Keratinocyte (primary cell): ENCODE data around the gene VAMP1. TPM values are rescaled to one million over a fixed set of nuclear protein-coding genes. Genes with fewer than 3 reads are reported as not detected.
"Not testable (repeated sequence)": the region's sequence is repeated elsewhere in the genome, so short reads cannot be mapped to it uniquely, and the experiment has no call there.

Experiments used
- DNase-seq: peaks from one replicate; pipeline ENCODE4 v3.0.0-alpha.2; 2011; ENCODE audit warnings: low read depth, missing footprints, low spot score
- FAIRE-seq: peaks from 2 replicates; lab custom pipeline; 2011; peaks lifted over from hg19 to GRCh38; lab: Jason Lieb, UNC
- H2AFZ ChIP-seq: 2 replicates; pipeline ENCODE4 v1.6.0; 2012; ENCODE audit warnings: low read length, control low read depth, inconsistent platforms; ENCODE audit not compliant: control insufficient read depth
- H3K27ac ChIP-seq: 2 replicates; pipeline ENCODE4 v1.5.1; 2011; ENCODE audit warnings: low read length; ENCODE audit not compliant: control insufficient read depth, insufficient read depth
- H3K27me3 ChIP-seq: 3 replicates; pipeline ENCODE4 v1.6.0; 2011; ENCODE audit warnings: low read length; ENCODE audit not compliant: control insufficient read depth, insufficient read depth; ENCODE audit errors: extremely low read depth
- H3K36me3 ChIP-seq, 2 experiments: 2 replicates in 1 of 2; 3 replicates in 1 of 2; pipeline ENCODE4 v1.5.1; 2011; ENCODE audit warnings: low read length in 2 of 2, mild to moderate bottlenecking in 1 of 2; ENCODE audit not compliant: control insufficient read depth in 2 of 2, insufficient read depth in 2 of 2; ENCODE audit errors: extremely low read depth in 1 of 2
- H3K4me1 ChIP-seq: 3 replicates; pipeline ENCODE4 v1.5.1; 2011; ENCODE audit warnings: low read length; ENCODE audit not compliant: control insufficient read depth, insufficient read depth; ENCODE audit errors: extremely low read depth
- H3K4me2 ChIP-seq: 3 replicates; pipeline ENCODE4 v1.6.0; 2011; ENCODE audit warnings: low read depth, low read length; ENCODE audit not compliant: control insufficient read depth, insufficient read depth; ENCODE audit errors: extremely low read depth
- H3K4me3 ChIP-seq, 3 experiments: fragments of 200-600 bp in 1 of 3; sonication (generic) in 1 of 3; 2 replicates in 2 of 3; 3 replicates in 1 of 3; pipeline ENCODE4 v1.5.1; 2011 to 2016; ENCODE audit warnings: low read length in 3 of 3, mild to moderate bottlenecking in 3 of 3, control low read depth in 2 of 3, inconsistent platforms in 1 of 3, low read depth in 1 of 3, mixed read lengths in 1 of 3, mixed run types in 1 of 3, moderate library complexity in 1 of 3; ENCODE audit not compliant: control insufficient read depth in 2 of 3, insufficient read depth in 2 of 3; ENCODE audit errors: extremely low read depth in 1 of 3
- H3K79me2 ChIP-seq: 2 replicates; pipeline ENCODE4 v1.6.0; 2012; ENCODE audit warnings: low read length; ENCODE audit not compliant: control insufficient read depth, insufficient read depth
- H3K9ac ChIP-seq: 3 replicates; pipeline ENCODE4 v1.6.0; 2011; ENCODE audit warnings: low read length; ENCODE audit not compliant: control insufficient read depth, insufficient read depth; ENCODE audit errors: extremely low read depth
- H3K9me1 ChIP-seq: 3 replicates; pipeline ENCODE4 v1.6.0; 2011; ENCODE audit warnings: low read length; ENCODE audit not compliant: control insufficient read depth, insufficient read depth; ENCODE audit errors: extremely low read depth
- H3K9me3 ChIP-seq: 2 replicates; pipeline ENCODE4 v1.5.1; 2012; ENCODE audit warnings: low read depth, low read length; ENCODE audit not compliant: control insufficient read depth
- H4K20me1 ChIP-seq: 3 replicates; pipeline ENCODE4 v1.6.0; 2011; ENCODE audit warnings: low read length; ENCODE audit not compliant: control insufficient read depth, insufficient read depth; ENCODE audit errors: extremely low read depth
- CTCF ChIP-seq, 3 experiments: IDR thresholded peaks in 1 of 3; conservative IDR thresholded peaks in 1 of 3; optimal IDR thresholded peaks in 1 of 3; 2 replicates in 2 of 3; 3 replicates in 1 of 3; pipeline versions ENCODE3 to v1.5.1; 2011; ENCODE audit warnings: low read length in 3 of 3, mild to moderate bottlenecking in 3 of 3, moderate library complexity in 2 of 3, control low read depth in 1 of 3, inconsistent platforms in 1 of 3; ENCODE audit not compliant: insufficient read depth in 2 of 3; ENCODE audit errors: extremely low read depth in 1 of 3
- EZH2 ChIP-seq: IDR thresholded peaks from one replicate; pipeline ENCODE4 v1.6.1; 2012; ENCODE audit warnings: inconsistent platforms, mild to moderate bottlenecking, low read length, moderate library complexity
- dilution Hi-C: fragments of 300-500 bp; cut with MboI; formaldehyde crosslinking; loops from one replicate; pipeline ENCODE4 v1.7.0; 2020; ENCODE audit warnings: low sequenced_read_pairs; ENCODE audit not compliant: extremely low pct_ligation_motif_present
- polyA plus RNA-seq, 5 experiments: library from polyadenylated mRNA; depleted of rRNA in 3 of 5; stranded (reverse) in 3 of 5; stranded (forward) in 1 of 5; unstranded in 1 of 5; fragments of >200 nt; gene quantifications; 1 replicate in 1 of 5; 2 replicates in 3 of 5; 3 replicates in 1 of 5; pipeline versions ENCODE4 v1.2.1 to v1.2.3, GENCODE V29; 2011 to 2012; ENCODE audit warnings: missing spikeins in 2 of 5, low read depth in 1 of 5, low replicate concordance in 1 of 5

Gene VAMP1
- polyA plus RNA-seq, 1 donor (not counting 4 experiments of a cell fraction or from before 2014, with no cell fraction given): 6.7 TPM

DNA sequence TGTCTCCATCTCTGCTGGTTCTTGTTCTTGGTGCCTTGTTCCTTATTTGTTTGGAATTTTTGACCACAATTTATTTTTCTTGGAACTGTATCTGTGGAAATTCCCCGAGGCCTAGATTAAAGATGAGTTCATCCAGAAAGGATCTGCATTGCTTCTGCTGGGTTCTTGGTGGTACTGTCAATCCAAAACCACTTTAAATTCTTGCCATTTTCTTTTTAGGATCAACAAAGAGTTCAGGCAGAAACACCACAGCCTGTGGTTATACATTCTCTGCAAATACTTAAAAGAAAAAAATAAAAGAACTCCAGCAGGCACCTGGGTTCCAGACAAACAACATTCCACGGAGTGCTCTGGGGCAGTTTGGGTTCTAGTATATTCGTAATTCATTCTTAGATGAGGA, 6.0 kb upstream of the VAMP1 start:
- H2AFZ ChIP-seq: no peak overlapping the region
- no peak for TF ChIP-seq EZH2
- no peak for TF ChIP-seq CTCF (optimal IDR thresholded peaks at IDR 0.05 in 1 of 3, IDR thresholded peaks at IDR 0.05 in 1 of 3, conservative IDR thresholded peaks at IDR 0.05 in 1 of 3; ENCODE audit: extremely low read depth in 1 of 3, insufficient read depth in 2 of 3, low read length in 3 of 3)
- no peaks in the 10 kb centered on the region for H3K36me3 ChIP-seq
- H3K4me2 ChIP-seq: no peak overlapping the region
- peaks cover 5% of the 10 kb centered on the region for H3K4me1 ChIP-seq
- H3K27me3 ChIP-seq: no peaks in the 10 kb centered on the region
- H3K27ac ChIP-seq: no peak overlapping the region
- dilution Hi-C loops: no loop called here
- FAIRE-seq: peak; percentile 29
- H4K20me1 ChIP-seq: no peaks in the 10 kb centered on the region
- no peaks in the 10 kb centered on the region for H3K9me3 ChIP-seq
- no peaks in the 10 kb centered on the region for H3K79me2 ChIP-seq
- no peak overlapping the region for H3K4me3 ChIP-seq
- H3K9me1 ChIP-seq: no peaks in the 10 kb centered on the region
- H3K9ac ChIP-seq: no peak overlapping the region
- no peak for DNase-seq

- H3K79me2 ChIP-seq, H3K4me2 ChIP-seq, H3K9ac ChIP-seq, DNase-seq, dilution Hi-C loops, H3K27ac ChIP-seq, H3K9me1 ChIP-seq, H3K27me3 ChIP-seq, H3K36me3 ChIP-seq, H2AFZ ChIP-seq, FAIRE-seq, H3K9me3 ChIP-seq, H4K20me1 ChIP-seq, H3K4me3 ChIP-seq: not testable (repeated sequence)
- peaks cover 11% of the 10 kb centered on the region for H3K4me1 ChIP-seq
Observed at GRCh38 chr12:6475233-6475975, 4.9 kb upstream of the VAMP1 start.

DNA sequence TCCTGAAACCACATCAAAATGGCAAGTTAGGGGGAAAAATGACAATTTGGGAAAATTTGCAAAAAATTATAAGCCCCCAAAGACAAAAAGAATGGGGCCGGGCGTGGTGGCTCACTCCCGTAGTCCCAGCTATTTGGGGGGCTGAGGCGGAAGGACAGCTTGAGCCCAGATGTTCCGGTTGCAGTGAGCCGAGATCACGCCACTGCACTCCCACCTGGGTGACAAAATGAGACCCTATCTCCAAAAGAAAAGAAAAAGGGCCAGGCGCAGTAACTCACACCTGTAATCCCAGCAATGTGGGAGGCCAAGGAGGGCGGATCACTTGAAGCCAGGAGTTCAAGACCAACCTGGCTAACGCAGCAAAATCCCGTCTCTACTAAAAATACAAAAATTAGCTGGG, 2.0 kb upstream of the VAMP1 start:
- no peak overlapping the region for H3K4me3 ChIP-seq
- no peaks in the 10 kb centered on the region for H3K36me3 ChIP-seq
- TF ChIP-seq EZH2: no peak
- TF ChIP-seq CTCF (optimal IDR thresholded peaks at IDR 0.05 in 1 of 3, IDR thresholded peaks at IDR 0.05 in 1 of 3, conservative IDR thresholded peaks at IDR 0.05 in 1 of 3; ENCODE audit: extremely low read depth in 1 of 3, insufficient read depth in 2 of 3, low read length in 3 of 3): no peak
- no peak for FAIRE-seq
- DNase-seq: no peak
- no peaks in the 10 kb centered on the region for H4K20me1 ChIP-seq
- H3K27ac ChIP-seq: no peak overlapping the region
- no peak overlapping the region for H3K9ac ChIP-seq
- H3K9me1 ChIP-seq: no peaks in the 10 kb centered on the region
- no peaks in the 10 kb centered on the region for H3K9me3 ChIP-seq
- H3K27me3 ChIP-seq: no peaks in the 10 kb centered on the region
- no peak overlapping the region for H3K4me2 ChIP-seq
- H2AFZ ChIP-seq: no peak overlapping the region
- dilution Hi-C loops: no loop called here
- H3K4me1 ChIP-seq: peaks cover 22% of the 10 kb centered on the region
- peaks cover 3% of the 10 kb centered on the region for H3K79me2 ChIP-seq
